Stomach (tissue), 4 donors: Measurements from ENCODE around the gene TTC32.

Source experiments
- CTCF ChIP-seq, 7 experiments: fragments of 450-650 bp in 4 of 7; fragments of 200-600 bp in 3 of 7; sonication (generic) in 3 of 7; IDR thresholded peaks; one replicate each; pipeline ENCODE4 v1.5.1; 2016 to 2019; ENCODE audit warnings: antibody characterized with exemption in 7 of 7, control low read depth in 2 of 7, mild to moderate bottlenecking in 1 of 7
- POLR2AphosphoS5 ChIP-seq, 3 donors: sonication (generic); formaldehyde crosslinking; IDR thresholded peaks; one replicate each; pipeline ENCODE4 v1.6.1; 2016; ENCODE audit warnings: antibody characterized with exemption in 3 of 3

- TF ChIP-seq CTCF (IDR thresholded peaks at IDR 0.05) (no peak), POLR2AphosphoS5 (IDR thresholded peaks at IDR 0.05) (no peak)
These were observed 7.5 kb downstream of the TTC32 start for GRCh38 chr2:19894134-19894792.
